CD4-positive, alpha-beta T cell treated with Interferon alpha-2 for 1 hour (primary cell): ENCODE data around the gene GAK.
"Not testable (repeated sequence)": the region's sequence is repeated elsewhere in the genome, so short reads cannot be mapped to it uniquely, and the experiment has no call there.

Source experiments
- DNase-seq, 2 donors: peaks; one replicate each; pipeline ENCODE4 v3.0.0-alpha.2; 2020 to 2022

GAK gene

DNA sequence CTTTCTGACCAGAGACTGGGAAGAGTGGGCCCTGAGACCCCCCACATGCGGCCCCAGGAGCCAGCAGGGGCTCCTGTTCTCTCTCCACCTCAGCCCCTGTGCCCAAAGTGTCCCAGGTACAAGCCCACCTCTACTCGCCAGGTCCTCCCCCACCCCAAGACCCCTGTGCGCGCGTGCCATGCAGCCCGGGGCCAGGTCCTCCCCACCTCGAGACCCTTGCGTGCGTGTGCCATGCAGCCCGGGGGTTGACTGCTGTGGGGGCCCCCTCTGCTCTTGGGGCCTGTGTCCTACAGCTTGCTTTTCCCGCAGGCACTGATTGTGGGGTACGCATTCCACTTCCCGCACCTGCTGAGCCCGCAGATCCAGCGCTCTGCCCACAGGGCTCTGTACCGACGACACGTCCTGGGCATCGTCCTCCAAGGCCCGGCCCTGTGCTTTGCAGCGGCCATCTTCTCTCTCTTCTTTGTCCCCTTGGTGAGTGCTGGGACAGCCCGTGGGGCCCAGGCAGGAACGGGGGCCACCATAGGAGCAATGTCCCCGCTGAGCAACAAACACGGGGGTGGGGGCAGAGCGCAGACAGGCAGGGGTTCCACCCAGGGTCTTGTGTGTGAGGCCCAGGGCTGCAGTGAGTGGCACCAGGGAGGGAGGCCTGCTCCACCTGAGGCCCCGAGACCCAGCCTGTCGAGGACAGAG, 20.9 kb upstream of the GAK start:
- no peak for DNase-seq

DNA sequence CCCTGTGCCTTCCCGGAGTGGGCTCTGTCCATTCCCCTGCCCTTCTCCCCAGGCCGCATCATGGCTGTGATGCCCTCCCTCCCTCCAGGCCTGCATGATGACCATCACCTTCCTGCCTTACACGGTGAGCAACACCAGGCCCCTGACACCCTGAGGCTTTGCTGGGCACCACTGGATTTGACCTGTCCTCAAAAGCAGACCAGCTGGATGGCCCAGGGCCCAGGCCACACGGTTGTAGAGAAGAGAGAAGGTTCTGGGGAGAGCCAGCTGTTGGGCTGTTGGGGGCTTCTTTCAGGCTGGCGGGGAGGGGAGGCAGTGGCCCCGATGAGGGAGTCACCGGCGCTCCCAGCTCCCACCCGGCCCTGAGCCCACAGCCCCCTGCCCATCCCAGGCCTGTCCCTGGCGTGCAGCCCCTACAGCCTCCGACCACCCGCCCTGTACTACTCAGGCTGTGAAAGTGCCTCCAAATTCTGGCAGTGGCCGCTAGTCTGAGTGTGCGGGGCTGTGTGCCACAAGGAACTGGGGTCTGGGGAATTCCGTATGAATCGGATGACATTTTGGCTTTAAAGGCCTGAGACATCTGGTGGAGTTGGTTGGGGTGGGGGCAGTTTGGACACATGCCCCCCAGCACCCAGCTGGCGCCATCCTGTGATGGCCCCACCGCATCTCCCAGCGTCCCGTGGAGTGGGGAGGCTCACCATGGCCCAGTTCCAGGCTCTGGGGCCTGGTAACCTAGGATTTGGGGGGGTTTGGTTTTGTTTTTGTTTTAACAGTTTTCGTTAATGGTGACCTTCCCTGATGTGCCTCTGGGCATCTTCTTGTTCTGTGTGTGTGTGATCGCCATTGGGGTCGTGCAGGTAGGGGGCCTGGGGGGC, 19.7 kb upstream of the GAK start:
- DNase-seq: no peak

DNA sequence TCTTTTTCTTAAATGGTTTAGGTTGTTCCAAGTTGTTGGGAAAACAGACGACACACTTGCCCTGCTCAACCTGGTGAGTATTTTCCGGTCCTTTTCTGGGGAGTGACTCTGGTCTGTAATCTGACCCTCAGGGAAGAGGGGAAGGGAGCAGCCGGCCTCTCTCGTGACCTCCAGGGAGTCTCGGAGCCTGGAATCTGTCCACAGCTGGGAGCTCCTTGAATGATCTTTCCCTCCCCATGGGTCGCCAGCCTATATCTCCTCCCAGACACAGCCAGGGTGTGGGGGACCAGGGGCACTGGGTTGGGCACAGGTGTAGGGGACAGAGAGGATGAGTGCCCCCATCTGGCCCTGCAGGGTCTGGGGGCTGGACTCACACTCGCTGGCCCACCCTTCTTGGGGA, 19.1 kb upstream of the GAK start:
- no peak for DNase-seq

DNA sequence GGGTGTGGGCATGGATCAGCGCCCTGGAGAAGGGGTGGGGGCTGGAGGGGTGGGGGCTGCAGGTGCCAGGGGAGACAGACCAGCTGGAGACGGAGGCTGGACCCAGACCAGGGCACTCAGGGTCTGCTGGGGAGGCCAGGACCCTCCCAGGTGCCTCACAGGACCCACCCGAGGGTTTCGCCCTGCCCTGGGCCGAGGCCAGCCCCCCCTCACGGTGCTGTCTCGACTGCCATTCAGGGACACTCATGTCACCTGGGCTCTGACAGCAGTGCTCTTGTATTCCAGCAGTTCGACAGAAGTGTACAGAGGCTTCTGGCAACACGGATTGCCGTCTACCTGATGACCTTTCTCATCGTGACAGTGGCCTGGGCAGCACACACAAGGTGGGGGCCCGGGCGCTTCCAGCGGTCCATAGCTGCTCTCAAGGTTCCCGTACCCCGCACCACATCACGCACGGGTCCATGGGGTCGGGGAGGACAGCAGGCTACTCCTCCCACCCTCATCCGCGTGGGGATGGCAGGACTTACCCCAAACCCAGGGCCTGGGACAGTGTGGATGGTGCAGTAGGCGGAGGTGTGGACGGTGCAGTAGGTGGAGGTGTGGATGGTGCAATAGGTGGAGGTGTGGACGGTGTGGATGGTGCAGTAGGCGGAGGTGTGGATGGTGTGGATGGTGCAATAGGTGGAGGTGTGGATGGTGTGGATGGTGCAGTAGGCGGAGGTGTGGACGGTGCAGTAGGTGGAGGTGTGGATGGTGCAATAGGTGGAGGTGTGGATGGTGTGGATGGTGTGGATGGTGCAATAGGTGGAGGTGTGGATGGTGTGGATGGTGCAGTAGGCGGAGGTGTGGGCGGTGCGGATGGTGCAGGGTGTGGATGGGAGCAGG, 18.3 kb upstream of the GAK start:
- DNase-seq: no peak

DNA sequence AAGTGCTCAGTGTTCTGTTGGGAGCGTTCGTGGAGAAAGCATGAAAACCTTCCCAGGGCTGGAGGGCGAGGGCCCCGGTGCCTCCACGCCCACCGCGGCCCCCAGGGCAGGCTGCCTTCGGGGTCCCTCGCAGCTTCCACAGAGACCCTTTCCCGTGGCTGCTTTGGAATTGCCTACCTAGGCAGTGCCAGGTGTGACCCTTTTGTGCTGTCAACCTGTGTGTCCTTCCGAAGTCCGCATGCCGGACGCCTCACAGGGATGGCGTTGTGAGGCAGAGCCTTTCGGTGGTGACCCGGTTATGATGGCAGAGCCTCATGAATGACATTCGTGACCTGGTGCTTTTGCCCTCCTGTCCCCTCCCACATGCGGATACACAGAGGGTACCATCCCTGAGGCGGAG, 17.5 kb upstream of the GAK start:
- no peak for DNase-seq

DNA sequence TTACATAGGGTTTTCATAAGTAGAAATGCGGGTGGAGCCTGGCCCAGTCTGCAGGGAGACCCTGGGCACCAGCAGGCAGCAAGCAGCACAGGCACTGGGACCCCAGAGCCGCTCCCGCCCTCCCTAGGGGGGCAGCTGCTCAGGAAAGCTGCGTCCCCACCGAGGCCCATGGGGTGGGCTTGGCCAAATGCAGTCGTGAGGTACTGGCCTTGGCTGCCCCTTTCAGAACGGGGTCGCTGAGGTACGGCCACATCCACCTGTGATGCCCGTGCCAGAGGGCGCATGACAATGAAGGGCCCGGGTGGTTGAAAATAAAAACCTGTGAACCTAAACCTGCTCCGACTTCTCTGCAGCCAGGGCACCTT, 16.8 kb upstream of the GAK start:
- DNase-seq: no peak

DNA sequence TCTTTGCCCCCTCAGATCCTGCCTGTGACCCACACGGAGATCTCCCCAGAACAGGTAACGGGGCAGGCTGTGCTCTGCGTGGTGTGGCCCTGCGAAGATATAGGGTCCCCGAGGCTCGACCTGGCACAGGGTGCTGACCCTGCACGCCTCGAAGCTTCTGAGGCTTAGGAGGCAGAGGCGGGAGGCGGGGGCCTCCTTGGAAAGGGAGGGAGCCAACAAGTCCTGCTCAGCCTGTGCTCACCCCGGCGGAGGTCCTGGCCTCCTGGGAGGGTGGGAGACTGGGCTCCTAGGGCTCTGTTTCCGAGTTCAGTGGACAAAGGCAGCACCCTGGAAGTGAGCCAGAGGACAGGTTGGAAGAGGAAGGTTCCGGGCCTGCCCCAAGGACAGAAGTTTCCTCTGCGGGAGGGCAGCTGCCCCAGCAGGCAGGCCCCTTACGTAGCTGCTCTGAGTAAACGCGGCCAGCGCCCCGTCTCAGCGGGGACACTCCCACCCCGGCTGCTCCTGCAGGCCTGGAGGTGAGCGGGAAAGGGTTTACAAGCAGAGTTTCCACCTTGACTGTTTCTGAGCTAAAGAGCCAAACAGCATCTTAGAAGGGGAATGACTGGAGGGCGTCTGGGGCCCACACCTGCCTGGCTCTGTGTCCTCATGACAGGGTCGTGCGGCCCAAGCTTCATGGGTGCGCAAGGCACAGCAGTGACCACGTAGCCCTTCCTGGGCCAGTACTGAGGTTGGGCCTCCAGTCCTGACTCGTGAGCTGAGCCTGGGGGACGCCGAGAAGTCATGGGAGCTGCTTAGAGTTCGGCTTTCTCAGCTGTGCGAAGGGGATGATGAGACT, 16.2 kb upstream of the GAK start:
- no peak for DNase-seq

DNA sequence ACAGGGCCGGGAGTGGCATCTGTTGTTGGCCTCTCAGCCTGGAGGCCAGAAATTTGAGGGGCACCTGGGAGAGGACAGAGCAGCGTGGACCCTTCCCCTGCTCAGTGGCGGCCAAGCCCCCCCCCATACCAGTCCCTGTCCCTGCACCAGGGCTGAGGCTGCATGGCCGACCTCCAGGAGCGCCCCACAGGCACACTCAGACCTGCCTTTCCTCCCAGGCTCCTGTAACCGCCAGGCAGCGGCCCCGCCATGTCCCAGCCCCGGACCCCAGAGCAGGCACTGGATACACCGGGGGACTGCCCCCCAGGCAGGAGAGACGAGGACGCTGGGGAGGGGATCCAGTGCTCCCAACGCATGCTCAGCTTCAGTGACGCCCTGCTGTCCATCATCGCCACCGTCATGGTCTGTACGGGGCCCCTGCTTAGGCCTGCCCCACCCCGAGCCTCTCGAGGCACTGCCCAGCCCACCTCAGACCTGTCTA, 15.4 kb upstream of the GAK start:
- DNase-seq: no peak

DNA sequence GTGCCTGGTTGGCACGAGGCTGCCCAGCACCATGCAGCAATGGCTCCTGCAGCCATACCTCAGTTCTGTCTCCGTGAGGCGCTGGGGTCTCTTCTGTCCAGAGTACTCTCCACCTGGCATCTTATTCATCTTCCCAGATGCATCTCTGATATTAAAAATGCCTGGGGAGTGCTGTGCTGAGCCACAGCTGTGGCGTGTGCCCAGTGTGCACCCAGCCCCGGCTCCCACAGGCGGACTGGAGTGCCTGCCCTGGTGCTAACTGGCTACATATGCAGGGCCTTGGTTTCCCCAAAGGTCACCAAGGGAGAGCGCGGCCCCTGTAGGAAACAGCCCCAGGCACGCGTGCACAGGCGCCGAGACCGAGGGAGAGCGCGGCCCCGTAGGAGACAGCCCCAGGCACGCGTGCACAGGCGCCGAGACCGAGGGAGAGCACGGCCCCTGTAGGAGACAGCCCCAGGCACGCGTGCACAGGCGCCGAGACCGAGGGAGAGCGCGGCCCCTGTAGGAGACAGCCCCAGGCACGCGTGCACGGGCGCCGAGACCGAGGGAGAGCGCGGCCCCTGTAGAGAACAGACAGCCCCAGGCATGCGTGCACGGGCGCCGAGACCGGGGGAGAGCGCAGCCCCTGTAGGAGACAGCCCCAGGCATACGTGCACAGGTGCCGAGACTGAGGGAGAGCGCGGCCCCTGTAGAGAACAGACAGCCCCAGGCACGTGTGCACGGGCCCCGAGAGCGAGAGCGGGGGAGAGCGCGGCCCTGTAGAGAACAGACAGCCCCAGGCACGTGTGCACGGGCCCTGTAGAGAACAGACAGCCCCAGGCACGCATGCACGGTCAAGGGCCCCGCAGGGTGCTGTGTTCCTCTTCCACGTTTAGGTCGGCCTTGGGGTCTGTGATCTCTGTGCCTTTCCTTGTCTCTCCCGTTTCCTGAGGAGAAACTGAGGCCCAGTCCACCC, 14.7 kb upstream of the GAK start:
- no peak for DNase-seq

DNA sequence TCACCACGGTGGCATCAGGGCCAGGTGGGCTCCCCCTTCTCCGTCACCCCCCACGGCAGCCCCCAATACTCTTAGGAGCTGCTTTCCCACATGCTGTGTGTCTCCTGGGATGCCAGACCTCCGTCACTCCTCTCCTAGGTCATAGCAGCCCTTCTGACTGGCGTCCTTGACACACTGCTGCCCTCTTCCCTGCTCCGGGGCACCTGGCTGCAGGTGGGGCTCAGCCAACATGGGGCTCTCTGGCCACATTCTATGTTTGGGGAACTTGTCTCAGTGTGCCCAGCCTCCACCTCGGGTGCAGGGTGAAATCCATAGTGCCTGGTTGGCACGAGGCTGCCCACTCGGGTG, 14.0 kb upstream of the GAK start:
- no peak for DNase-seq

DNA sequence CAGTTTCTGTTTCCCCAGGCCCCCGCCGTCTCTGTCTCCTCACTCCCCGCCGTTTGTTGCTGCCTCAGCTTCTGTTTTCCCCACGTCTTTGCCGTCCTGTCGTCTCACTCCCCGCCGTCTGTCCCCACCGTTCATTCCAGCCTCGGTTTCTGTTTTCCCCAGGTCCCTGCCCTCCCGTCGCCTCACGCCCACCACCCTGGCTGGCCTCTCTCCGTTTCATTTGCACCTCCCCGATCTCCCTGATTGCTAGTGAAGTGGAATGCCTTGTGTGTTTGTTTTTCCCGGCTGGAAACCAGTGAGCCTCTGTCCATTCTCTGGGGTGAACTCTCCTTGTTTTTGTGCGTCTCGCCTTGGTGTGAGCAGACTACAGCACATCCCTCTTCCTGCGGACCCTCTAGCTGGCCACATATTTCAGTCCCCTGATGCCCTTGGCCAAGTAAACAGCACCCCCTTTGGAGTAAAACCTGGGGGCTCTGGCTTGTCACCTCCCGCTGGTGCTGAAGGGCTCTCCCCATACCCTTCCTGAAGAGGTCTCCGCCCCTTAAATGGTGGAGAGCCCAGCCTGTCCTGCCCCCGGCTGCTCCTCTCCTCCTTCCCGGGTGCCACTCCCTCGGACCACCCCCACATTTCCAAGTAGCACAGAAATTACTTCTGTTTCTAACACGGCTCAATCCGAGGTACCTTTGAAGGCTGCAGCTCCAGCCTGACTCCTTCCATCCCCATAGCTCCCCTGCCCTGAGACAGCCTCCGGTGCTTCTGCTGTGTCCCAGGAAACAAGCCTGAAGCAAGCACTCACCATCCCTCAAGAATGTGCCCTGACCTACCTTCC, 13.4 kb upstream of the GAK start:
- no peak for DNase-seq

DNA sequence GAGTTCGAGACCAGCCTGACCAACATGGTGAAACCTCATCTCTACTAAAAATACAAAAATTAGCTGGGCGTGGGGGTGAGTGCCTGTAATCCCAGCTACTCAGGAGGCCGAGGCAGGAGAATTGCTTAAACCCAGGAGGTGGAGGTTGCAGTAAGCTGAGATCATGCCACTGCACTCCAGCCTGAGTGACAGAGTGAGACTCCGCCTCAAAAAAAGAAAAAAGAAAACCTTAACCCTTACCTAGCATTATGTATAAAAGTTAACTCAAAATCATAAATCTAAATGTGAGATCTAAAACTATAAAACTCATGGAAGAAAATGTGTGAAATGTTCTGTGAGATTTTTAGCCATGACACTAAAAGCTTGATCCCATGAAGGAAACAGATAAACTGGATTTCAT, 7.4 kb upstream of the GAK start:
- DNase-seq: not testable (repeated sequence)

DNA sequence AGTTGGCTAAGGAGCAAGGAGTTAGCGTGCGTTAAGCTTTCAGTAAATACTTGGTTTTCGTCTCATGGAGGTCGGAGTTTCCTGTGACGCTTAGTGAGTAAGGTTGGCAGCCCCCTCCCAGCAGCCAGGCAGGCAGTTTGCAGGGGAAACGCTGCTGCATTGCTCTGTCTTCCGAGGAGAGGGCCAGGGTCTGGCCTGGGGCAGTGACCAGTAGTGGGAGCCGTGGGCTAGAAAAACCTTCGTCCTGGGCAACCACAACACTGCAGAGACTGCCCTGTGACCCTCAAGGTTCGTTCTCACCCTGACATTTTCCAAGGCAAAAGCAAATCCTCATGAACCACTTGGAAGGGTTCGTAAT, 576 bp upstream of the GAK start:
- no peak for DNase-seq

DNA sequence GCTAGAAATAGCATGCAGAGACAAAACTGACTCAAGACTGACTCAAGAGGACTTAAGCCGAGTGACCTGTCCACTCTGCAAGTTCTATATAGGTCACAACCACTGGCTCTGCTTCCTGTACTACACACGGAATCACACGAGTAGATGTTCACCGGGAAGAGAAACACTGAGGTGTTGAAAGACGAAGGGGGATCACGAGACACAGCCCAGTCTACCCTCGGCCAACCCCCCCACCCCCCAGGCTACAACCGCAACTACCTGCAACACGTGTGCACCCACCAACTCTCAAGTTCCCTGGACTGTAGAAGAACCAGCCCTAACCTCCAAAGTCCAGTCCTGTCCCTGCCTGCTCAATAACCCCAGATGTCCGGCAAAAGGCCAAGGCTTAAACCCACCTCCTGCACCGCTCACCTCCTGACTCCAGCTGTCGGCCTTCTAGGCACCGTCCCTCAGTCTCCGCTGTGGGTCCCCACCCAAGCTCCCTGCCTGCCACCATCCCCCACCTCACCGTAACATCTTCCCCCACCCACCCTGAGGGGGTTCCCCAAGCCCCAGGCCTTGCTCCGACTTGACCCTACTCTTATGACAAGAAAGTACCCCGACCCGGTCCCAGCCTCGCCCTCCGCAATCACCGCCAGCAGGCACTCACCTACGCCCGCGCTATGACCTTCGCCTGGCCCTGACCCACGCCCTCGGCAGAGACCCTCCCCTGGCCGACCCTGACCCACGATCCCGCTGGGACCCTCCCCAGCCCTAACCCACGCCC, 739 bp downstream of the GAK start:
- DNase-seq: peak; percentile 22 to 44

DNA sequence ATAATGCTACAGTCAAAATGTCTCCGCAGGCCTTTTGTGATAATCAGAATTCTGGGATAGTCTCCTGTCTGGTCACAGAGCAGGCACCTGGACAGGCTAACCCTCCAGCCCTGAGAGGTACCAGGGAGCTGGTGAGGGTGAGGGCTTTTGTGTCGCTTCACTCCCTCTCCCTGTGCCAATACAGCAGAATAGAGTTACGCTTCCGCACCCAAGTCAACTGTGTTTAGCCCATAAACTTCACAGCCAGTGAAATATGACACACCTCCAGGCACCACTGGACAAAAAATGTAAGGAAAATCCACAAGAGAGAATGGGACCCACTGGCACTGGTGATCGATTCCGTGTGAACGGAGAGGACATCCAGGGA, 1.3 kb downstream of the GAK start:
- DNase-seq: no peak

DNA sequence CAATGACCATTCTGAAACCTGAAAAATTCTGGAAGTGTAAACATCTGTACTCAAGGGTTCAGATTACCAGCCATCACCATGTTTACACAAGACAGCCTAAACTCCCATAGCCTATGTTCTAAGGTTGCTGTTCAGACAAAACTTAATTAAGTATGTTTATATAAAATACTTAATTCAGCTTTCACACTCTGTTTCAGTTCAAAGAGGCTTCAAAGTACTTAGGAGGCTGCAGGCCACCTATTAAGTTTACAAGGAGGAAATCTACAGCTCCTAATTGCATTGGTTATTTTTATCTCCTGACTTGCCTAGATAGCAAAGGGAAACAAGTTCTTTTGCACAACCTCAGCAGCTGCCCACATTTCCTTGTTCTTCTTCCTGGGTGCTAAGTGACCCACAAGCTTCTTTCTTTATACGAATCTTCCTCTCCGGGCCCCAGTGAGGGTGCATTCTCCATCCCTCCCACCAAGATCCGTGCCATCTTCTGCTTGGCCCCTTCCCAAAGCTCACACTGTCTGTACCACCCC, 2.0 kb downstream of the GAK start:
- peak in 1 of 2 donors; percentile 21 for DNase-seq

DNA sequence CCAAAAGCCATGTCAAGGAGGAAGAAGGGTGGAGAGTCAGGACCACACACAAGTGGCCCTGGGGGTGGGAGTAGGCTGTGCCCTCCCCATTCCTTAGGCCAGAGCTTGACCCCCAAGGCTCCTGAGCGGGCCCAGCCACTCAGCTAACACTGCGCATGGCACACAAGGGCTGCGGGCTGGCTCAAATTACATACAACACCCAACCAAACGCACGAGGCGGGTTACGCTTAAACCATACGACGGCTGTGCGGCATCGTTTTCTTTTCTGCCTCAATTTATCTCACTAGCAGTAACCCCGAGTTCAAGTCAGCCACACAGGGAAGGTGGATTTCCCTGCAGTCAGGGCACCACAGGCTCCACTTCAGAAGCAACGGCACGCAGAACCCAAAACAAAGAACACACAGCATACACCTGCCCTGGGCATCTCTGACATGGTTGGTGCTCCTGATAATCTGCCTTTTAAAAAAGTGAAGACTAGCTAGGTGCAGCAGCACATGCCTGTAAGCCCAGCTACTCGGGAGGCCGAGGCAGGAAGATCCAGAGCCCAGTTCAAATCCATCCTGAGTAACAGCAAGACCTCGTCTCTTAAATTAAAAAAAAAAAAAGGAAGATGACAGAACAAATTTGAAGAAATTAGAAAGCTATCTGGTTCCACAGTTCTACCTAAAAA, 2.9 kb downstream of the GAK start:
- DNase-seq: no peak

DNA sequence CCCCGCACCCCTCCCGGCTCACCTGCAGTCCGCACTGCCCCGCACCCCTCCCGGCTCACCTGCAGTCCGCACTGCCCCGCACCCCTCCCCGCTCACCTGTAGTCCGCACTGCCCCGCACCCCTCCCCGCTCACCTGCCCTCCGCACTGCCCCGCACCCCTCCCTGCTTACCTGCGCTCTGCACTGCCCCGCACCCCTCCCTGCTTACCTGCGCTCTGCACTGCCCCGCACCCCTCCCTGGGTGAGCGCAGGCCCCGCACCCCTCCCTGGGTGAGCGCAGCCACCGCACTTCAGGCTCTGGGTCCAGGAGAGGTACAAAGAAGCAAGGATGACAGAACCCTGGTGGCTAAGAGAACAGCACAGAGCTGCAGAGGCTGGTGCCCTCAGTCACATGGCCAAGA, 4.5 kb downstream of the GAK start:
- not testable (repeated sequence) for DNase-seq

DNA sequence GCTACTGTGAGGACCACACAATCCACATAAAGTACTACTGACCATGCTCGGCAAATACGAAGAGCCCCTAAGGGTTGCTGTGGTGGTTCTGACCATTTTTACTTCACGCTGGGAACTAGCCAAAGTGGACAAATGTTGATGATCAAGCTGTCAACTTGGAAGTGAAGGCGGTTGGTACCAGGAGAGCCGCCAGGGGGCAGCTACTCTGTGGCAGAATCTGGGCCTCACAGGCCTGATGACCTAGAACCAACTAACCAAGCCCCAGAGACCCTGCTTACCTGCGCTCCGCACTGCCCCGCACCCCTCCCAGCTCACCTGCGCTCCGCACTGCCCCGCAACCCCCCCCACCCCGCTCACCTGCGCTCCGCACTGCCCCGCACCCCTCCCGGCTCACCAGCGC, 5.6 kb downstream of the GAK start:
- DNase-seq: no peak
